ENCODE data around the gene GDAP2. TPM values are rescaled to one million over a fixed set of nuclear protein-coding genes. Genes with fewer than 3 reads are reported as not detected.

GDAP2 gene
- total RNA-seq, 1 experiment from 2014 or later: 14.5 TPM

Other genes with a start within 250 kb of the GDAP2 start
- gene WDR3, start 118 bp upstream of the GDAP2 start, total RNA-seq (2021; ENCODE audit: unreplicated experiment): 30.7 TPM